ENCODE measurements around the gene GOLGA2. TPM values are rescaled to one million over a fixed set of nuclear protein-coding genes. Genes with fewer than 3 reads are reported as not detected.

GOLGA2 gene
- total RNA-seq: 41.2 and 42.4 TPM in 2 replicates

GRCh38 chr9:128275198-128276007, at the start of gene GOLGA2:
TSS of gene GOLGA2 (minus strand) at chr9:128276007. CDS start at chr9:128275976, 31 bp downstream.

GRCh38 chr9:128322404-128323211, 46.8 kb upstream of the GOLGA2 start, which contains the start of the genes COQ4 and TRUB2:
TSS of gene COQ4 (plus strand) at chr9:128322839. CDS start at chr9:128322859, 20 bp downstream.
TSS of gene TRUB2 (minus strand) at chr9:128322447. CDS start at chr9:128322408, 39 bp downstream.

GRCh38 chr9:128276008-128276573, 284 bp upstream of the GOLGA2 start, which contains the start of gene SWI5:
TSS of gene SWI5 (plus strand) at chr9:128276276.

Other genes with a start within 250 kb of the GOLGA2 start
- 9.2 and 10.1 TPM in 2 replicates for gene NAIF1, start 208.7 kb downstream of the GOLGA2 start, total RNA-seq
- gene SLC25A25, start 207.8 kb downstream of the GOLGA2 start, total RNA-seq: 9.4 and 22.2 TPM in 2 replicates
- gene PTGES2, start 148.3 kb downstream of the GOLGA2 start, total RNA-seq: 65.2 and 112 TPM in 2 replicates
- gene LCN2, start 126.6 kb downstream of the GOLGA2 start, total RNA-seq: 20.5 and 154 TPM in 2 replicates
- 65.9 and 79.5 TPM in 2 replicates for gene BBLN, start 115.7 kb downstream of the GOLGA2 start, total RNA-seq
- 16.9 and 25.6 TPM in 2 replicates for gene CIZ1, start 84.4 kb downstream of the GOLGA2 start, total RNA-seq
- 2.8 and 6.5 TPM in 2 replicates for gene DNM1, start 72.6 kb downstream of the GOLGA2 start, total RNA-seq
- 18.8 and 22.8 TPM in 2 replicates for gene SWI5, start 269 bp upstream of the GOLGA2 start, total RNA-seq
- gene TRUB2, start 46.4 kb upstream of the GOLGA2 start, total RNA-seq: 14.9 and 21.5 TPM in 2 replicates
- 31.1 and 31.6 TPM in 2 replicates for gene COQ4, start 46.8 kb upstream of the GOLGA2 start, total RNA-seq
- gene SLC27A4, start 64.5 kb upstream of the GOLGA2 start, total RNA-seq: 18.1 and 33.0 TPM in 2 replicates
- gene URM1, start 95.4 kb upstream of the GOLGA2 start, total RNA-seq: 30.5 and 31.3 TPM in 2 replicates
- 19.2 and 68.2 TPM in 2 replicates for gene CERCAM, start 144.8 kb upstream of the GOLGA2 start, total RNA-seq
- gene ODF2, start 180.0 kb upstream of the GOLGA2 start, total RNA-seq: 11.9 and 23.9 TPM in 2 replicates
- 23.6 and 29.6 TPM in 2 replicates for gene GLE1, start 228.7 kb upstream of the GOLGA2 start, total RNA-seq